Vein endothelial cell (primary cell): Measurements from ENCODE around the gene VENTX. TPM values are rescaled to one million over a fixed set of nuclear protein-coding genes. Genes with fewer than 3 reads are reported as not detected.

Experiments used
- total RNA-seq: library from RNA; depleted of rRNA; stranded (reverse); fragments of >200 nt; gene quantifications from 2 replicates; pipeline ENCODE4 v1.2.3, GENCODE V29; 2012

The VENTX gene
- total RNA-seq: not detected in 2 replicates

GRCh38 chr10:133237588-133238465, at the start of gene VENTX:
VENTX (plus strand) TSS chr10:133237855; CDS start chr10:133237915, 60 bp downstream.

GRCh38 chr10:133230044-133230361, 7.7 kb upstream of the VENTX start, which contains the start of gene UTF1:
UTF1 (plus strand) TSS chr10:133230217; CDS start chr10:133230289, 72 bp downstream.

DNA sequence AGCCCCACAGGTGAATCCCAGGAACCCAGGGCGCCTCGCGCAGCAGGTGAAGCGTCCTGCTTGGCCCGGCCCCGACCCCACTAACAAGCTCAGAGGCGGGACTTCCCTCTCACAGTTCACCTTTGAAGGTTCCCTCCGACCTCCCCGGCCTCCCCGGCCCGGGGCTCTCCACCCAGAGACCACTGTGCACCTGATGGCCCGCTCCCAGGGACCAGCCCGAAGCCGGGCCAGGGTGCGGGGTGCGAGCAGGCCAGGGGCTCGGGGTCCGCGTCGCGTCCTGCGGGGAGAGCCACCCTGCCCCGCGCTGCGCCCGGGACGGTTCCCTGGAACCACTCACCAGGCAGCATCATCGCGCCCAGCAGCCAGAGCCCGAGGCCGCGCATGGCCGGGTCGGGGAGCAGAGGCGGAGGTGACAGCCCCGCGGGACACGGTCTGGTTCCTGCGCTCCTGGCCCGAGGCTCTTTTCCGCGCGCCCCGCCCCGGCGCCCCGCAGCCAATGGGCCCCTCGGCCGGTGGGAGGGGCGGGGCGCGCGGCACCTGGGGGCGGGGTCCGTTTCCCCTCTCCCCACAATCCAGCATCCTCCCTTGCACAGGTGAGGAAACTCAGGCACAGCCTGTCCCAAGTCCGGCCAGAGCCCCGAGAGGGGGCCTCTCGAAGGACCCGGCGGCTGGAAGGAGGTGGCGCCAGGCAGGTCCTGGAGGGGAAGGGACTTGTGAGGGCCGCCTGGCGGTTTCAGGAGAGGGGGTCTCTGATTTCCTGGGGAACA, 39.0 kb downstream of the VENTX start, which contains the start of gene ADAM8:
TSS of gene ADAM8 (minus strand) at position 434 of the 767 bp plus-strand sequence. CDS start at position 383, 51 bp downstream.

Other genes with a start within 250 kb of the VENTX start
- gene ADGRA1, start 149.9 kb upstream of the VENTX start, total RNA-seq: not detected in 2 replicates
- gene KNDC1, start 77.6 kb upstream of the VENTX start, total RNA-seq: not detected in 2 replicates
- not detected in 2 replicates for gene UTF1, start 7.6 kb upstream of the VENTX start, total RNA-seq
- 0.33 and 0.57 TPM in 2 replicates for gene ADAM8, start 39.0 kb downstream of the VENTX start, total RNA-seq
- gene TUBGCP2, start 71.0 kb downstream of the VENTX start, total RNA-seq: 51.9 and 62.6 TPM in 2 replicates
- 26.1 and 31.9 TPM in 2 replicates for gene ZNF511, start 71.1 kb downstream of the VENTX start, total RNA-seq
- not detected in 2 replicates for gene CALY, start 99.0 kb downstream of the VENTX start, total RNA-seq
- gene PRAP1, start 109.5 kb downstream of the VENTX start, total RNA-seq: not detected in 2 replicates
- 22.4 and 28.4 TPM in 2 replicates for gene FUOM, start 120.2 kb downstream of the VENTX start, total RNA-seq
- gene ECHS1, start 135.5 kb downstream of the VENTX start, total RNA-seq: 79.3 and 83.0 TPM in 2 replicates
- gene PAOX, start 141.4 kb downstream of the VENTX start, total RNA-seq: 4.8 and 5.9 TPM in 2 replicates
- 35.3 and 40.5 TPM in 2 replicates for gene MTG1, start 156.3 kb downstream of the VENTX start, total RNA-seq
- not detected in 2 replicates for gene SPRN, start 186.8 kb downstream of the VENTX start, total RNA-seq
- gene SCART1, start 216.1 kb downstream of the VENTX start, total RNA-seq: 1.3 and 1.6 TPM in 2 replicates